Breast epithelium (tissue), 3 donors: ENCODE data around the gene SLX4IP.

Experiments
- CTCF ChIP-seq, 3 donors: fragments of 450-650 bp; IDR thresholded peaks; one replicate each; pipeline ENCODE4 v1.5.1; 2016 to 2017; ENCODE audit warnings: antibody characterized with exemption in 3 of 3, mild to moderate bottlenecking in 3 of 3, moderate library complexity in 3 of 3
- POLR2A ChIP-seq: fragments of 450-650 bp; IDR thresholded peaks from one replicate; pipeline ENCODE4 v1.6.1; 2016; ENCODE audit warnings: antibody characterized with exemption, mild to moderate bottlenecking, moderate library complexity
- POLR2AphosphoS5 ChIP-seq, 3 donors: sonication (generic); formaldehyde crosslinking; IDR thresholded peaks; one replicate each; pipeline ENCODE4 v1.6.1; 2017; ENCODE audit warnings: antibody characterized with exemption in 3 of 3

GRCh38 chr20:10538768-10539167 lies 103.7 kb downstream of the SLX4IP start:
- no peak for TF ChIP-seq CTCF (IDR thresholded peaks at IDR 0.05)
- no peak for TF ChIP-seq POLR2A
- TF ChIP-seq POLR2AphosphoS5 (IDR thresholded peaks at IDR 0.05), result no peak
